ENCODE measurements around the gene ZNF277. TPM values are rescaled to one million over a fixed set of nuclear protein-coding genes. Genes with fewer than 3 reads are reported as not detected.

The ZNF277 gene
- total and polyA plus RNA-seq, 2 donors (not counting 3 experiments of a cell fraction or from before 2014, with no cell fraction given) = 7.8 to 22.6 TPM

DNA sequence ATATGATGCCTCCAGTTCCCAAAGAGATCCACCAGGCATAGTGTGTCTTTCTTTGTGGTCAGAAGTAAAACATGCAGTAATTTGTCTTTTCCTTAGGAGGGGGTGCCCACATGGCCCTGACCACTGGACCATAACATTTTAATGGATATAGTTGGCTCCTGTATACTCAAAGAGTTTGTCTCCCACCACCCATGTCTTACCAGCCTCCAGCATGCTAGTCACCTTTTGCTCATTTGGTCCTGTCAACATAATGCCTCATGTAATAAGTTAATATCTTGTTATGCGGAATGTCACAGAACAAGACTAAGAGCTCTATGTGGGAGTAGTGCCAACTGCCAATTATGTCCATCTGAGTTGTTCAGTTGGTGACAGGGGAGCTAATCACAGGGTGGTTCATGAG is 160.4 kb downstream of the ZNF277 start:
- POLR2A ChIA-PET = no interaction called here
- H3K4me2 ChIP-seq (ENCODE audit: insufficient read depth, low read length) = no peak overlapping the region

DNA sequence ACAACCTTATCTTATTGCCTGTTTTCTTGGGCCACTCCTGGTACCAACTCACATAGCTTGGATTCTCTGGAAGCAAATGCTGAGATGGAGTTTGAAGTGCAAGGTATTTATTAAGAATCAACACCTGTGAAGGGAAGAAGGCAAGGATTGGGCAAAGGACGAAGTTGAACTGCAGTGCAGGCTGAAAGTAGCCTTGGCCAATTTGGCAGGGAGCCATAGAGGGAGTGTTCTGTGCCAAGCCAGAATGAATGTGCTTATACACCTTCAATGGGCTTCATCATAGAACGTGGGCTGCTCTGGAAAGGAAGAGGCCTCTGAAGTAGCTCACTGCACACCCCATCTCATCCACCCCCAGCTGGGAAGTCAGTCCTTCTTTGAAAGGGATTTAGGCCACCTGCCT is 163.9 kb downstream of the ZNF277 start:
- Histone ChIP-seq H3K9ac (replicated peaks; ENCODE audit: extremely low read depth, insufficient read depth, low read length) (no peak overlapping the region), H3K27ac (ENCODE audit: insufficient read depth, low read depth, low read length) (no peak overlapping the region), H2AFZ (ENCODE audit: low read depth, low read length) (no peak overlapping the region), H3K9me1 (replicated peaks; ENCODE audit: control insufficient read depth, extremely low read depth, insufficient read depth, low read length) (no peaks in the 10 kb centered on the region), H3K4me1 (ENCODE audit: control insufficient read depth, extremely low read depth, insufficient read depth, low read length) (no peaks in the 10 kb centered on the region), H3K27me3 (ENCODE audit: control insufficient read depth in 2 of 2, insufficient read depth in 2 of 2, low read length in 2 of 2) (peaks cover 3 to 6% of the 10 kb centered on the region in 2 experiments), H4K20me1 (replicated peaks; ENCODE audit: control insufficient read depth, extremely low read depth, insufficient read depth, low read length) (no peaks in the 10 kb centered on the region), H3K79me2 (ENCODE audit: control insufficient read depth, insufficient read depth, low read length) (no peaks in the 10 kb centered on the region), H3K36me3 (ENCODE audit: control insufficient read depth in 2 of 2, extremely low read depth in 1 of 2, insufficient read depth in 2 of 2, low read length in 2 of 2) (no peaks in the 10 kb centered on the region), H3K4me3 (replicated peaks in 1 of 3; ENCODE audit: insufficient read depth in 1 of 3, low read depth in 1 of 3, low read length in 3 of 3) (no peak overlapping the region), H3K4me2 (ENCODE audit: insufficient read depth, low read length) (no peak overlapping the region), H3K9me3 (replicated peaks; ENCODE audit: control insufficient read depth, insufficient read depth, low read length) (no peaks in the 10 kb centered on the region)
- DNase-seq (ENCODE audit: low read depth, low spot score) (peak; percentile 11), FAIRE-seq (peak; percentile 37)
- dilution Hi-C loops (cut with MboI; ENCODE audit: extremely low pct_ligation_motif_present, low sequenced_read_pairs) (no loop called here), intact Hi-C loops (cut with micrococcal nuclease) (no loop called here)
- BruUV-seq (replicated peaks) = no TSS peak
- CTCF ChIA-PET = interaction anchor here (0.9 to 1.3 kb wide), 5 partner anchors 13 to 34 kb away, joined by 3 to 4 read pairs (median 4); no protein-coding TSS in a partner anchor
- TF ChIP-seq GATA2 (IDR thresholded peaks at IDR 0.05; ENCODE audit: insufficient read depth, insufficient read length, low read depth, low read length) (no peak), EZH2 (IDR thresholded peaks at IDR 0.05; ENCODE audit: borderline replicate concordance, low read depth, low read length, severe bottlenecking) (no peak), JUN (IDR thresholded peaks at IDR 0.05; ENCODE audit: borderline replicate concordance, insufficient read depth, insufficient read length, low read depth) (no peak), MAX (IDR thresholded peaks at IDR 0.05; ENCODE audit: insufficient read depth, insufficient read length) (no peak), POLR2AphosphoS5 (IDR thresholded peaks at IDR 0.05; ENCODE audit: insufficient read depth, low read depth, low read length) (no peak), CTCF (IDR thresholded peaks at IDR 0.05; ENCODE audit: extremely low read depth in 1 of 2, insufficient read depth in 1 of 2, low read depth in 1 of 2, low read length in 2 of 2) (no peak), POLR2A (IDR thresholded peaks at IDR 0.05; ENCODE audit: low read depth, low read length) (no peak), MYC (IDR thresholded peaks at IDR 0.05; ENCODE audit: low read depth, low read length) (no peak), FOS (IDR thresholded peaks at IDR 0.05; ENCODE audit: borderline replicate concordance, insufficient read depth, low read length) (no peak)
- POLR2A ChIA-PET = no interaction called here

More for the DNA sequence above, 160.4 kb downstream of the ZNF277 start:
- H4K20me1 ChIP-seq (replicated peaks; ENCODE audit: control insufficient read depth, extremely low read depth, insufficient read depth, low read length) = no peaks in the 10 kb centered on the region
- intact Hi-C loops (cut with micrococcal nuclease) = no loop called here
- H3K36me3 ChIP-seq (ENCODE audit: control insufficient read depth in 2 of 2, extremely low read depth in 1 of 2, insufficient read depth in 2 of 2, low read length in 2 of 2) = no peaks in the 10 kb centered on the region
- TF ChIP-seq POLR2A (IDR thresholded peaks at IDR 0.05; ENCODE audit: low read depth, low read length) (no peak), POLR2AphosphoS5 (IDR thresholded peaks at IDR 0.05; ENCODE audit: insufficient read depth, low read depth, low read length) (no peak)
- no peak overlapping the region for H3K9ac ChIP-seq (replicated peaks; ENCODE audit: extremely low read depth, insufficient read depth, low read length)
- dilution Hi-C loops (cut with MboI; ENCODE audit: extremely low pct_ligation_motif_present, low sequenced_read_pairs) = no loop called here
- H3K27ac ChIP-seq (ENCODE audit: insufficient read depth, low read depth, low read length) = no peak overlapping the region
- no TSS peak for BruUV-seq (replicated peaks)
- DNase-seq (ENCODE audit: low read depth, low spot score) (no peak), FAIRE-seq (no peak)
- peaks cover 3 to 6% of the 10 kb centered on the region in 2 experiments for H3K27me3 ChIP-seq (ENCODE audit: control insufficient read depth in 2 of 2, insufficient read depth in 2 of 2, low read length in 2 of 2)
- no peak overlapping the region for H2AFZ ChIP-seq (ENCODE audit: low read depth, low read length)
- no peaks in the 10 kb centered on the region for H3K9me1 ChIP-seq (replicated peaks; ENCODE audit: control insufficient read depth, extremely low read depth, insufficient read depth, low read length)
- no peaks in the 10 kb centered on the region for H3K9me3 ChIP-seq (replicated peaks; ENCODE audit: control insufficient read depth, insufficient read depth, low read length)
- H3K79me2 ChIP-seq (ENCODE audit: control insufficient read depth, insufficient read depth, low read length) = no peaks in the 10 kb centered on the region
- no peaks in the 10 kb centered on the region for H3K4me1 ChIP-seq (ENCODE audit: control insufficient read depth, extremely low read depth, insufficient read depth, low read length)
- no peak overlapping the region for H3K4me3 ChIP-seq (replicated peaks in 1 of 3; ENCODE audit: insufficient read depth in 1 of 3, low read depth in 1 of 3, low read length in 3 of 3)
- CTCF ChIA-PET = no interaction called here

All from endothelial cell of umbilical vein (primary cell).